Heart right ventricle (tissue), 16 donors: ENCODE data around the gene SH3RF1. TPM values are rescaled to one million over a fixed set of nuclear protein-coding genes. Genes with fewer than 3 reads are reported as not detected.

ENCODE experiments used
- ATAC-seq, 8 donors: fragments of 200-7000 bp; cut with Tn5 transposase; one replicate each; pipeline ENCODE4 v1.9.1; 2020; ENCODE audit warnings: mild to moderate bottlenecking in 8 of 8, moderate library complexity in 8 of 8, moderate number of reproducible peaks in 1 of 8
- DNase-seq, 2 donors: peaks; one replicate each; pipeline ENCODE4 v3.0.0-alpha.2; 2020
- H3K27ac ChIP-seq, 10 donors: fragments of 200-600 bp; sonication (generic) in 2 of 10; one replicate each; pipeline versions ENCODE4 v1.5.0 to v1.8.0; 2020 to 2022; ENCODE audit warnings: mild to moderate bottlenecking in 3 of 10
- H3K27me3 ChIP-seq, 7 donors: fragments of 200-600 bp; one replicate each; pipeline ENCODE4 v1.8.0; 2021 to 2022; ENCODE audit warnings: mild to moderate bottlenecking in 2 of 7
- H3K36me3 ChIP-seq, 9 donors: fragments of 200-600 bp; sonication (generic) in 1 of 9; one replicate each; pipeline versions ENCODE4 v1.5.0 to v1.8.0; 2020 to 2022; ENCODE audit warnings: mild to moderate bottlenecking in 2 of 9
- H3K4me1 ChIP-seq, 9 donors: fragments of 200-600 bp; sonication (generic) in 1 of 9; one replicate each; pipeline versions ENCODE4 v1.5.0 to v1.8.0; 2020 to 2022; ENCODE audit warnings: mild to moderate bottlenecking in 4 of 9
- H3K4me3 ChIP-seq, 10 donors: fragments of 200-600 bp; sonication (generic) in 2 of 10; one replicate each; pipeline versions ENCODE4 v1.5.0 to v1.8.0; 2020 to 2022; ENCODE audit warnings: mild to moderate bottlenecking in 7 of 10, moderate library complexity in 2 of 10
- H3K9me3 ChIP-seq, 11 donors: fragments of 200-600 bp in 10 of 11; sonication (generic) in 2 of 11; one replicate each; pipeline versions ENCODE4 v1.5.0 to v1.8.0; 2013 to 2022; ENCODE audit warnings: mild to moderate bottlenecking in 2 of 11, control low read depth in 1 of 11, moderate library complexity in 1 of 11
- WGBS, 2 donors: extraction: QIAGEN DNeasy Blood & Tissue Kit; methylation state at CpG; one replicate each; pipeline ENCODE4 v1.1.7; 2013; ENCODE audit warnings: inconsistent platforms in 1 of 2; 5-methylcytosine and 5-hydroxymethylcytosine counted together
- intact Hi-C, 10 donors: fragments of 100-400 bp; cut with DNase I; formaldehyde crosslinking; loops; one replicate each; pipeline versions ENCODE4 v1.11.1 to v1.14.2; 2022
- polyA plus RNA-seq, 2 donors: library from polyadenylated mRNA; stranded (reverse); fragments of 200-250 nt; gene quantifications; one replicate each; pipeline ENCODE4 v1.2.3, GENCODE V29; 2013
- total RNA-seq, 10 donors: library from RNA; stranded (reverse); fragmentation: NEBNext Ultra II Directional in 3 of 10; extraction: Animal tissue kit (Norgen Biotek cat#: 25700) in 3 of 10; gene quantifications; one replicate each; pipeline versions ENCODE4 v1.2.1 to v1.2.4, GENCODE V29; 2021 to 2023
- TF ChIP-seq, protein P1 (sequence below), 9 donors: fragments of 200-600 bp; sonication (generic) in 2 of 9; IDR thresholded peaks; one replicate each; pipeline versions ENCODE4 v1.5.0 to v1.8.0; 2021 to 2022; ENCODE audit warnings: antibody characterized with exemption in 9 of 9, mild to moderate bottlenecking in 5 of 9, moderate library complexity in 1 of 9
- donor health status: Arrhythmogenic right ventricular cardiomyopathy.
- donor health status: ischemic (EF 13 %, LVEDD 7.1; RV severe dilation, severe dysfunction).
- donor health status: healthy with polysubstance abuse.
- donor health status: DM: no; HTN: yes; CAD: no.
- donor health status: DM: no; HTN: no; CAD: no.
- donor health status: ischemic (EF 25% LVEDD 6.9; RV normal size, moderate dysfunction).
- donor health status: ischemic (EF 25% LVEDD 5.7; RV mildly dilated, moderate dysfunction).
- donor health status: healthy.
- donor health status: DM: yes; HTN: yes; CAD: no.
- donor health status: Ischemic cardiomyopathy.
- donor health status: ischemic (EF 35%, LVEDD 5.7; RV mildly dilated, moderate dysfunction).
- donor health status: nonischemic (EF 11% LVEDD 7.7; RV severe dilation, severe dysfunction).
- donor health status: DM: yes; HTN: yes; CAD: no.
- donor health status: PGD.
- donor health status: ischemic (EF 29% LVEDD 5.4; RV normal size, mild dysfunction).
- donor health status: nonischemic (EF 23%, LVEDD 6.1; RV moderate dilation, normal function).

SH3RF1 gene
- total and polyA plus RNA-seq, 12 donors: 2.6 to 11.7 (median 8.9) TPM

DNA sequence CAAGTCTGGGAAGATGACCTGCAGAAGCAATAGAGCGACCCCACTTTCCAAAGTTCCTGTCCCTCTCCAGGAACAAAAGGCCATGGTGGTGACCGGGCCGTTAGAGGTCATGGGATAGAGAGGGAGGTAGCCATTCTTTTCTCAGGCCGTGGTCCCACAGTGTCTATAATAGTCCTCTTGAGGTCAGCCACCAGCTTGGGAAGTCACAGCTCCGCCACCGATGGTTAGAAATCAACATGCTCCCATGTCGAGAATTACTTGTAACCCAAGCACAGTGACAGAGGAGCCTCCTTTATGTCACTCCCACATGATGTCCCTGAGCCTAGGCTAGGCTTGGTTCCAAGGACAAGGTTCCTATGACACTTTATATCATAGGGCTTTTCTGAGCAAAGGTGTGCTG lies 212.4 kb downstream of the SH3RF1 start:
- DNase-seq (peak; percentile 63 to 66), ATAC-seq (peak; percentile 33 to 61 (median 42))
- Histone ChIP-seq H3K4me3 (no peak overlapping the region), H3K9me3 (no peaks in the 10 kb centered on the region), H3K36me3 (no peaks in the 10 kb centered on the region), H3K27ac (peak overlapping the region in 9 of 10 donors; percentile 77 to 91 (median 87)), H3K27me3 (no peaks in the 10 kb centered on the region), H3K4me1 (peaks cover 17 to 48% (median 37%) of the 10 kb centered on the region in 9 donors)
- TF ChIP-seq, protein P1, sequence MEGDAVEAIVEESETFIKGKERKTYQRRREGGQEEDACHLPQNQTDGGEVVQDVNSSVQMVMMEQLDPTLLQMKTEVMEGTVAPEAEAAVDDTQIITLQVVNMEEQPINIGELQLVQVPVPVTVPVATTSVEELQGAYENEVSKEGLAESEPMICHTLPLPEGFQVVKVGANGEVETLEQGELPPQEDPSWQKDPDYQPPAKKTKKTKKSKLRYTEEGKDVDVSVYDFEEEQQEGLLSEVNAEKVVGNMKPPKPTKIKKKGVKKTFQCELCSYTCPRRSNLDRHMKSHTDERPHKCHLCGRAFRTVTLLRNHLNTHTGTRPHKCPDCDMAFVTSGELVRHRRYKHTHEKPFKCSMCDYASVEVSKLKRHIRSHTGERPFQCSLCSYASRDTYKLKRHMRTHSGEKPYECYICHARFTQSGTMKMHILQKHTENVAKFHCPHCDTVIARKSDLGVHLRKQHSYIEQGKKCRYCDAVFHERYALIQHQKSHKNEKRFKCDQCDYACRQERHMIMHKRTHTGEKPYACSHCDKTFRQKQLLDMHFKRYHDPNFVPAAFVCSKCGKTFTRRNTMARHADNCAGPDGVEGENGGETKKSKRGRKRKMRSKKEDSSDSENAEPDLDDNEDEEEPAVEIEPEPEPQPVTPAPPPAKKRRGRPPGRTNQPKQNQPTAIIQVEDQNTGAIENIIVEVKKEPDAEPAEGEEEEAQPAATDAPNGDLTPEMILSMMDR (IDR thresholded peaks at IDR 0.05): no peak
- WGBS, 2 donors: 87 to 90% methylated on average over 7 of the region's 7 CpGs
- intact Hi-C loops: loop anchor here in 1 of 10 donors (2.0 kb wide), 1 partner anchor 48 kb away; the partner anchor contains the start of gene CBR4

DNA sequence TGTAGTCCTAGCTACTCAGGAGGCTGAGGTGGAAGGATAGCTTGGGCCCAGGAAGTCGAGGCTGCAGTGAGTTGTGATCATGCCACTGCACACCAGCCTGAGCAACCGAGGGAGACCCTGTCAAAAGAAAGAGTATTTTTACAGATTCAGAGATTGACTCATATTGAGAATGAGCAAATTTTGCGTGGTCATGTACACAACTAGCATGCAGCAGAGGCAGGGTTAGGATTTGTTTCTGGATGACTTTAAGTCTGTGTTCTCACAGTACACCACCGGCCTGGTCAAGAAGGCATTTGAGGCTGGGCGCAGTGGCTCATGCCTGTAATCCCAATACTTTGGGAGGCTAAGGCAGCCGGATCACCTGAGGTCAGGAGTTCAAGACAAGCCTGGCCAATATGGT lies 215.9 kb downstream of the SH3RF1 start:
- Histone ChIP-seq H3K27ac (no peak overlapping the region), H3K36me3 (no peaks in the 10 kb centered on the region), H3K9me3 (no peaks in the 10 kb centered on the region), H3K27me3 (no peaks in the 10 kb centered on the region), H3K4me1 (peaks cover 12 to 54% (median 44%) of the 10 kb centered on the region in 9 donors), H3K4me3 (no peak overlapping the region)
- intact Hi-C loops: no loop called here
- DNase-seq: no peak
- 95% methylated on average over 6 of the region's 6 CpGs for whole genome bisulfite sequencing, 2 donors
- no peak for ATAC-seq
- TF ChIP-seq, protein P1 (IDR thresholded peaks at IDR 0.05): no peak

DNA sequence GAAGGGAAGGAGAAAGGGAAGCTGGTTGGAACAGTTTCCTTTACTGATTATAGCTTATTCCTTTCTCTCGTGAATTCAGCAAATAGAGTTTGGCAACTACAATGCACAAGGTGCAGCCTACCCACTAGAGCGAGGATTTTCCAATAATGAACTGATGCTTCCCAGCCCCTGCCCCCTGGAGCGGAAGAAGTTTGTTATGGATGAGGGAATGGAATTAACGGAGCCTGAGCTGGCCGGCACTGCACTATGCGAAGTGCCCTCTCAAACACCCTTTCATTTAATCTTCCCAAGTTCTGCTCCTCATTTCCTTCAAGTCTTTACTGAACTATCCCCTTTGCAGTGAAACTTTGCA lies 218.2 kb downstream of the SH3RF1 start:
- peaks cover 11 to 56% (median 35%) of the 10 kb centered on the region in 9 donors for H3K4me1 ChIP-seq
- H3K36me3 ChIP-seq: no peaks in the 10 kb centered on the region
- TF ChIP-seq, protein P1 (IDR thresholded peaks at IDR 0.05): no peak
- no peak for ATAC-seq
- H3K27ac ChIP-seq: peak overlapping the region in 2 of 10 donors; percentile 20 to 84
- 56 to 73% methylated on average over 6 of the region's 6 CpGs for WGBS, 2 donors
- intact Hi-C loops: no loop called here
- H3K27me3 ChIP-seq: no peaks in the 10 kb centered on the region
- H3K9me3 ChIP-seq: no peaks in the 10 kb centered on the region
- no peak overlapping the region for H3K4me3 ChIP-seq
- DNase-seq: no peak

DNA sequence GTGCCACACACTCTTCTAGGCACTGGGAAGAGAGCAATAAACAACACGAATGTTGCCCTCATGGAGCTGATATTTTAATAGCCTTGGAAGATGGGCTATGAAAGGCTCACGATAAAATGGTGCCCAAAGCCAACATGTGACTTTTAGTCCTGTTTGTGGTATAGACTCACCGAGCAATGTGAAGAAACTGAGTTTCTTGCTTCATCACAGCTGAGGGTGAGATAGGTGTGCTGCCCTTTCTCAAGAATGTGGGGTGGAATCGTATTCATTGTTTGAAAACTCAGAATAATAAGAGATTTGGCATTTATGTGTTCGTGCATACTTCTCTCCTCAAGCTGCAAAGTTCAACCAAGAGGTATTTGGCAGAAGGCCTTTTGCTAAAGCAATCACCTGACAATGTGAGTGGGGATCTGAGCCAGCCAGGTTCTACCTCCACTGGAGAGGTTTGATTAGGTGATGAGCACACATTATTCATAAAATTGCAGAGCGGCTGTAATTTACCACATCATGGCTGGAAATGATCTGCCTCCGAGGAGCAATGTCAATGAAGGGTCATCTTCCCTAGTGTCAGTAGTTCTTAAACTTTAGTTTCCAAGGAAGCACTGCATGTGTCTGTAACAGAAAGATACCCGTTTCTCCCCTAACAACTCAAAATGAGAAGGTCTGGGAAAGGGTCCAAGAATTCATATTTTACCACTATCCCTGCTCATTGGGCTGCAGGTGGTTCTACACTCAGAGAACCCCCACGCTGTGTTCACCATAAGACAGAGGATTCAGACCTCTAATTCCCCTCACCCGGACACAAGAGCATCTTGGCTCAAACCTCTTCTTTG lies 218.8 kb downstream of the SH3RF1 start:
- Histone ChIP-seq H3K27me3 (no peaks in the 10 kb centered on the region), H3K27ac (peak overlapping the region in 8 of 10 donors; percentile 59 to 89 (median 77)), H3K9me3 (no peaks in the 10 kb centered on the region), H3K4me3 (no peak overlapping the region), H3K4me1 (peaks cover 11 to 52% (median 34%) of the 10 kb centered on the region in 9 donors), H3K36me3 (no peaks in the 10 kb centered on the region)
- DNase-seq (no peak), ATAC-seq (no peak)
- WGBS, 2 donors: 78 to 80% methylated on average over 10 of the region's 10 CpGs
- intact Hi-C loops: no loop called here
- TF ChIP-seq, protein P1 (IDR thresholded peaks at IDR 0.05): no peak
